Measurements from ENCODE around the gene TINAGL1. TPM values are rescaled to one million over a fixed set of nuclear protein-coding genes. Genes with fewer than 3 reads are reported as not detected.

Gene TINAGL1
- total RNA-seq, 2 experiments from 2014 or later: not detected

DNA sequence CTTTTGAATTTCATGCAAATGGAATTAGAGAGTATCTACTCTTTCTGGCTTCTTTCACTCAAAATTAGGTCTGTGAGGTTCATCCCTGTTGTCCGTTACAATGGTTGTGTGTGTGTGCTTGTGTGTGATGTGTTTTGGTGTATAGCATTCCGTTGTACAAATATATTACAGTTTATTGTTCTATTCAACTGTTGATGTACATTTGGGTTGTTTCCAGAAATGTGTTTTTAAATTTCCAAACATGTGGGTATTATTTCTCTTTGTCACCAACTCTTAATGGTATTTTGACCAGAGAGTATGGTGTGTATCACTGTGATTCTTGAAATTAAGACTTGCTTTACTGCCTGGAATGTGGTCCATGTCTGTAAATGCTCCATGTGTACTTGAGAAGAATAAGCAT is 24.3 kb downstream of the TINAGL1 start:
- H3K4me1 Mint-ChIP-seq: peaks cover under 1% of the 10 kb centered on the region
- no peak for ATAC-seq
- ChIA-PET CTCF (interaction anchor here (0.6 kb wide), 1 partner anchor 31 kb away, joined by 3 read pairs; no protein-coding TSS in a partner anchor), POLR2A (interaction anchor here (0.6 kb wide), 1 partner anchor 60 kb away, joined by 3 read pairs; no protein-coding TSS in a partner anchor)
- no peaks in the 10 kb centered on the region for H3K9me3 Mint-ChIP-seq (ENCODE audit: low read depth)
- intact Hi-C loops (cut with DNase I, micrococcal nuclease): no loop called here
- peaks cover 6% of the 10 kb centered on the region for H3K27me3 Mint-ChIP-seq
- H3K4me3 Mint-ChIP-seq: no peak overlapping the region
- no peaks in the 10 kb centered on the region for H3K36me3 Mint-ChIP-seq (ENCODE audit: low read depth)
- H3K27ac Mint-ChIP-seq: no peak overlapping the region
- no peak for DNase-seq

DNA sequence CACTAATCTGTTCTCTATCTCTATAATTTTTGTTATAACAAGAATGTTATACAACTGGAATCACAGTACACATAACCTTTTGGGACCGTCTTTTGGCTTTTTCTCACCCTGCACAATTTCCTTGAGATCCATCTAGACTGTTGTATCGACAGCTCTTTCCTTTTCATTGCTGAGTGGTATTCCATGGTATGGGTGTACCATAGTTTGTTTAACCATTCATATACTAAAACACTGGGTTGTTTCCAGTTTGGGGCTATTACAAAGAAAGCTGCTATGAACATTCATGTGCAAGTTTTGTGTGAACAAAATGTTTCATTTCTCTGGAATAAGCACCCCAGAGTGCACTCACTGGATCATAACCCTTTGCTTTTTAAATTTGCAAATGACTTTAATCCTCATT is 25.8 kb downstream of the TINAGL1 start:
- Mint-ChIP-seq H3K36me3 (ENCODE audit: low read depth) (no peaks in the 10 kb centered on the region), H3K27me3 (peaks cover 2% of the 10 kb centered on the region), H3K4me1 (peaks cover 10% of the 10 kb centered on the region), H3K4me3 (no peak overlapping the region), H3K27ac (no peak overlapping the region), H3K9me3 (ENCODE audit: low read depth) (no peaks in the 10 kb centered on the region)
- DNase-seq: no peak
- intact Hi-C loops (cut with DNase I, micrococcal nuclease): no loop called here
- ChIA-PET POLR2A (no interaction called here), CTCF (interaction anchor here (0.6 kb wide), 1 partner anchor 35 kb away, joined by 3 read pairs; no protein-coding TSS in a partner anchor)
- ATAC-seq: no peak

DNA sequence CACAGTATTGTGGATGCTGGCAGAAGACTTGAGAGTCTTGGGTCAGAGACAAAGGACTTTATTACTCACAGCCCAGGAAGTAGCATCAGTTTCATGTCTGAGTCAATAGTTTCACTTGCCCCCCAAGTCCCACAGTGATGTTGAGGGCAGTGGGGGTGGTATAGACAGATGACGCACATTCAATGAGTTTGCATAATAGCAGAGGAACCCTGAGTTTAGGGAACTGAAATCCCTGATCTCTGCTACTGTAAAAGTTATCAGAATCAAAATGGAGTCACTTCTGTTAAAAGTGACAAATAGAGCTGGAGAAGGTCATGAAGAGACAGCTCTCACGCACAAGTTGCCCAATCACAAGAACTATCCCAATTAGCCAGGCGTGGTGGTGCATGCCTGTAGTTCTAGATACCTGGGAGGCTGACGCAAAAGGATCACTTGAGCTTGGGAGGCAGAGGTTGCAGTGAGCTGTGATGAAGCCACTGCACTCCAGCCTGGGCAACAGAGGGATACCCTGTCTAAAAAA is 29.7 kb downstream of the TINAGL1 start:
- intact Hi-C loops (cut with DNase I, micrococcal nuclease): no loop called here
- no peak overlapping the region for H3K27ac Mint-ChIP-seq
- ChIA-PET CTCF (interaction anchor here (0.6 kb wide), 1 partner anchor 361 kb away, joined by 3 read pairs; no protein-coding TSS in a partner anchor), POLR2A (no interaction called here)
- ATAC-seq (peak; percentile 97), DNase-seq (peak; percentile 60)
- H3K36me3 Mint-ChIP-seq (ENCODE audit: low read depth): no peaks in the 10 kb centered on the region
- H3K4me3 Mint-ChIP-seq: no peak overlapping the region
- H3K9me3 Mint-ChIP-seq (ENCODE audit: low read depth): no peaks in the 10 kb centered on the region
- H3K27me3 Mint-ChIP-seq: no peaks in the 10 kb centered on the region
- peaks cover 10% of the 10 kb centered on the region for H3K4me1 Mint-ChIP-seq

DNA sequence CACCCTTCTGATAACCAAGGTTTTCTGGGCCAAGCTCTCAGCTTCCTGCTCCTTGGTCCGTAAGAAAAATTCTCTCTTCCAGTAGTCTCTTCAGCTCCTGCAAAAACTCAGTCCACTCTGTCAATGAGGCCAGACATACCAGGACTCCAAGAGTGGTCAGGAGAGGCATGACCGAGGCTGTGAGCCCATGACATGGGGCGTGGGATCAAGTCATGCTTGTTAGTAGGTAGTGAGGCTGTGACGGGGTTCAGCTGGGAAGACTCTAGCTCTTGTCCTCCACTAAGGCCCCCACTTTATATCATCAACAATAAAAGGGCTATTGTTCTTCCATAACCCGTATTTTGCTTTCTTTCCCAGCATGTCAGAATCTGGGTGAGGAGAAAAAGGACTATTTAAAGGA is 31.0 kb downstream of the TINAGL1 start:
- Mint-ChIP-seq H3K27ac (no peak overlapping the region), H3K9me3 (ENCODE audit: low read depth) (no peaks in the 10 kb centered on the region), H3K36me3 (ENCODE audit: low read depth) (no peaks in the 10 kb centered on the region), H3K27me3 (no peaks in the 10 kb centered on the region), H3K4me3 (no peak overlapping the region), H3K4me1 (peaks cover 10% of the 10 kb centered on the region)
- DNase-seq (no peak), ATAC-seq (no peak)
- POLR2A ChIA-PET: no interaction called here
- CTCF ChIA-PET: interaction anchor here (0.6 to 0.8 kb wide), 3 partner anchors 12 to 19 kb away, joined by 3 to 4 read pairs (median 3); no protein-coding TSS in a partner anchor
- intact Hi-C loops (cut with DNase I, micrococcal nuclease): no loop called here

DNA sequence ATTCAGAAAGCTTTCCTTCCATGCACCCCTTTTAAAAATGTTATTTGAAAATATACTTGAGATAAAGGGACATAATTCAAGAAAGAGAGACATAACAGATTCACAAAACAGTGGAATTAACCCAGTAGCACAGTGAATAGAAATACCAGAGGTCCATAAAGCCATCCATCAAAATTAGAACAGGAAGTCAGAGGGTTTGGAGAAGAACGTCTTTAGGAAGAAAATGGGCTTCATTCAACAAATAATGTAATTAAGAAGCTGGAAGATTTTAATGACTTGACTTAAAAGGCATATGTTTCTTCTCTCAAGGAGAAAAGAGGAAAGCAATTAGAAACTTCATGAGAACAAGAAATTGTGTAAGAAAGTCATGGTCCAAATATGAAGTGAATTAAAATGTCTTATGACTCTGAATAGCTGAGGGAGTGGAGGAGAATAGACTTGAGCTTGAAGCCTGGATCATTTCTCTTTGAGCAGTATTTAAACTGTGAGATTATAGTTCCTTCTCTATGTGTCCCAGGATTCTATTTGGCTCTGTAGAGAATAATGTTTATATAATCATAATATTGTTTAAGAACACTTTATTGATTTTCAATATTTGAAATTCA is 33.3 kb downstream of the TINAGL1 start:
- Mint-ChIP-seq H3K4me1 (peaks cover 10% of the 10 kb centered on the region), H3K36me3 (ENCODE audit: low read depth) (no peaks in the 10 kb centered on the region), H3K9me3 (ENCODE audit: low read depth) (no peaks in the 10 kb centered on the region), H3K4me3 (no peak overlapping the region), H3K27me3 (peaks cover 2% of the 10 kb centered on the region), H3K27ac (no peak overlapping the region)
- POLR2A ChIA-PET: no interaction called here
- ATAC-seq: no peak
- intact Hi-C loops (cut with DNase I, micrococcal nuclease): no loop called here
- DNase-seq: no peak
- CTCF ChIA-PET: interaction anchor here (1.4 to 1.8 kb wide), 2 partner anchors 9 to 180 kb away, joined by 3 to 6 read pairs; no protein-coding TSS in a partner anchor

DNA sequence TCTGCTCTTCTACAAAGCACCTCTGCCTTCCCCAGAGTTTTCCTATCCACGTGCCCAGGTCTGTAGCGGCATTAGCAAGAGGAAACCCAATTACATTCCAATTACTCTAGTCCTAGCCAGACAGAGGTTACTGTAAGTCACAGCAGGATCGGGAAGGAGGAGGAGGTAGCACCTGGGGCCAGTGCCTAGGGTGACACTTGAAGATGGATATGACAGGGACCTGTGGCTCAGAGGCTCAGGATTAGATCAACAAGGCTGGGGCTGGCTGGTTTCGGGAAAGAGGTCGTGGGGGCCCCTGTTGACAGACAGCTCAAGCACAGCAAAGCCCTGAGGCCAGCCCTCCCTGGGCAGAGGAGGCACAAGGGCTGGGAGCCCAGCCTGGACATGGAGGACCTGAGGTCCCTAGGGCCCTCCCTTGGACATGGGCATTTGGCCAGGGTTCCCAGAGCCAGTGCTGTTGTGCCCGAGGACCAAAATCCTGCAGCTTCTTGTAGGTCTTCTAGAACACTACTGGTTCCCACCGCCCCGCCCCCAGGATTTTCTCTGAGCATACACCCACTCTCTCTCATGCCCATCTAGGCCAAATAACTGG is 38.2 kb downstream of the TINAGL1 start:
- ChIA-PET CTCF (no interaction called here), POLR2A (no interaction called here)
- Mint-ChIP-seq H3K36me3 (ENCODE audit: low read depth) (no peaks in the 10 kb centered on the region), H3K4me1 (peaks cover 3% of the 10 kb centered on the region), H3K27me3 (peaks cover 22% of the 10 kb centered on the region), H3K27ac (no peak overlapping the region), H3K4me3 (no peak overlapping the region), H3K9me3 (ENCODE audit: low read depth) (no peaks in the 10 kb centered on the region)
- ATAC-seq (no peak), DNase-seq (no peak)
- intact Hi-C loops (cut with DNase I, micrococcal nuclease): no loop called here

DNA sequence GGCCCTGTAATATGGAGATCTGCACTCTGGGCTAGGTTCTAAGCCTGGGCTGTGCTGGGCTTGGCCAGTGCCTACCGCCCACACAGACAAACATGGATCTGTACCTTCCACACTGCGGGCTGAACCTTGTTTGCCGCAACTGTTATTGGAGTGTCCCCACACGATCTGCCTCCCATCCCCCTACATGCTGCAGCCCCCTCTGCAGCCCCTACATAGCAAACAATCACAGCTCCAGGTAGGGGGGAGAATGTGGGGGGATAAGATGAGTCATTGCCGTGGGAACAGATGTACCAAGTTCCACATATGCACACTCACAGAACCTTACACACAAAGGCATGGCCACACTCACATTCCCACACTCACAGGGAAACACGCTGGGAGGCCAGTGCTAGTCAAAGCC is 39.1 kb downstream of the TINAGL1 start:
- intact Hi-C loops (cut with DNase I, micrococcal nuclease): no loop called here
- DNase-seq: no peak
- H3K36me3 Mint-ChIP-seq (ENCODE audit: low read depth): no peaks in the 10 kb centered on the region
- peaks cover 3% of the 10 kb centered on the region for H3K4me1 Mint-ChIP-seq
- POLR2A ChIA-PET: no interaction called here
- CTCF ChIA-PET: interaction anchor here (2.0 kb wide), 1 partner anchor 52 kb away, joined by 12 read pairs; no protein-coding TSS in a partner anchor
- no peak overlapping the region for H3K4me3 Mint-ChIP-seq
- peaks cover 25% of the 10 kb centered on the region for H3K27me3 Mint-ChIP-seq
- H3K27ac Mint-ChIP-seq: no peak overlapping the region
- H3K9me3 Mint-ChIP-seq (ENCODE audit: low read depth): no peaks in the 10 kb centered on the region
- ATAC-seq: no peak

DNA sequence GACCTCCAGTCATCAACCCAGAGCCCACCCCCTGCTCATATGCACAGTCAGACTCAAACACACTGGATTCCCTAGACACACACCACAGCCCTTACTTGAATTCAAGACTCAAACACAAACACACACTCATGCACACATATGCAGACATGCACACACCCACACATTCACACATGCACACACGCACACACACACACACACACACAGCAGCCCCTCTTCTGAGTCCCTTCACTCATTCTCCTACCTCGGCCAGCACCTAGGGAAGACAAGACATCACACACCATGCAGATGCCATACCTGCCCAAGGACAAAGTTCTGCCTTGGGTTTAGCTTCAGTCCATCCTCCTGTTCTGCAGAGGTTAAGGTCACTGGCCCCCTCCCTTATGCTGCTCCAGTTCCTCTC is 39.6 kb downstream of the TINAGL1 start:
- ATAC-seq (no peak), DNase-seq (no peak)
- intact Hi-C loops (cut with DNase I, micrococcal nuclease): no loop called here
- Mint-ChIP-seq H3K4me3 (no peak overlapping the region), H3K27ac (no peak overlapping the region), H3K4me1 (peaks cover 3% of the 10 kb centered on the region), H3K36me3 (ENCODE audit: low read depth) (no peaks in the 10 kb centered on the region), H3K27me3 (peaks cover 25% of the 10 kb centered on the region), H3K9me3 (ENCODE audit: low read depth) (no peaks in the 10 kb centered on the region)
- ChIA-PET CTCF (interaction anchor here (2.0 kb wide), 1 partner anchor 52 kb away, joined by 12 read pairs; no protein-coding TSS in a partner anchor), POLR2A (no interaction called here)

DNA sequence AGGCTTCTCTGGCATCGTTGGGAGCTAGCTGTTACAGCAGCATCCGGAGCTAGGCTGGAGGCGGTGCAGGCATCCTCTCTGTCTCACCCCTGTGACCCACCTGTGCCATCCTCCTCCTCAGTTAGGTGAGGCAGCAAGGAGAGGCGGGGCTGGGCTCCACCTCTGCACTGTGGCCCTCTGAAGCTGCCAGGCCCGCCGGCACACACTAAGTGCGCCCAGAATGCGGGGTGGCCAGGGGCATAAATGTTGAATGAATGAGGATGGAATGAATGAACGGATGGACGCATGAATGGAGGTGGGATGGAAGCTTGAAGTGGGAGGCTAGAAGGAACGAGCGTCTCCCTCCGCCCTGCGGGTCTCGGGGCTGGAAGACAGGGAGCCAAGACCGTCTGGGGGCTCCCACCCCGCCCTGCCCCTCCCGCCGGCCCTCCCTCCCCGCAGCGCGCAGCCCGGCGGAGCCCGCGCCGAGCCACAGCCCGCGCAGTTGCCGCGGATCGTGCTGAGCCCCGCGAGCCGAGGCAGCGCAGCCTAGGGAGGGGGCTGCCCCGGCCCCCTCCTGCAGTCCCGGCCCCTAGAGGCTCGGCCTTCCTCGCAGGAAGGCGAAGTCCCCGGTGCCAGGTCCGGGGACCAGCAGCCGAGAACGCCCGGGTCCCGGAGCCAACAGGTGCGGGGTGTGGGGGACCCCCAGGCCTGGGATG is 41.1 kb downstream of the TINAGL1 start, which contains the start of gene HCRTR1:
HCRTR1 (plus strand) TSS at position 472 of the 698 bp plus-strand sequence. CDS start 1,504 bp downstream, outside the sequence.
- no peak within 1 kb of the TSS for H3K4me3 Mint-ChIP-seq
- CTCF ChIA-PET: interaction anchor here (0.6 to 2.0 kb wide), 11 partner anchors 8 to 223 kb away, joined by 3 to 12 read pairs (median 5); no protein-coding TSS in a partner anchor
- peaks cover 3% of the 10 kb centered on the region for H3K4me1 Mint-ChIP-seq
- intact Hi-C loops (cut with DNase I, micrococcal nuclease): no loop called here
- no peak within 1 kb of the TSS for H3K27ac Mint-ChIP-seq
- POLR2A ChIA-PET: interaction anchor here (0.7 kb wide), 1 partner anchor 454 kb away, joined by 4 read pairs; no protein-coding TSS in a partner anchor
- no peak for DNase-seq
- peaks cover 25% of the 10 kb centered on the region for H3K27me3 Mint-ChIP-seq
- no peaks in the 10 kb centered on the region for H3K9me3 Mint-ChIP-seq (ENCODE audit: low read depth)
- no peak for ATAC-seq
- no peaks in the 10 kb centered on the region for H3K36me3 Mint-ChIP-seq (ENCODE audit: low read depth)

DNA sequence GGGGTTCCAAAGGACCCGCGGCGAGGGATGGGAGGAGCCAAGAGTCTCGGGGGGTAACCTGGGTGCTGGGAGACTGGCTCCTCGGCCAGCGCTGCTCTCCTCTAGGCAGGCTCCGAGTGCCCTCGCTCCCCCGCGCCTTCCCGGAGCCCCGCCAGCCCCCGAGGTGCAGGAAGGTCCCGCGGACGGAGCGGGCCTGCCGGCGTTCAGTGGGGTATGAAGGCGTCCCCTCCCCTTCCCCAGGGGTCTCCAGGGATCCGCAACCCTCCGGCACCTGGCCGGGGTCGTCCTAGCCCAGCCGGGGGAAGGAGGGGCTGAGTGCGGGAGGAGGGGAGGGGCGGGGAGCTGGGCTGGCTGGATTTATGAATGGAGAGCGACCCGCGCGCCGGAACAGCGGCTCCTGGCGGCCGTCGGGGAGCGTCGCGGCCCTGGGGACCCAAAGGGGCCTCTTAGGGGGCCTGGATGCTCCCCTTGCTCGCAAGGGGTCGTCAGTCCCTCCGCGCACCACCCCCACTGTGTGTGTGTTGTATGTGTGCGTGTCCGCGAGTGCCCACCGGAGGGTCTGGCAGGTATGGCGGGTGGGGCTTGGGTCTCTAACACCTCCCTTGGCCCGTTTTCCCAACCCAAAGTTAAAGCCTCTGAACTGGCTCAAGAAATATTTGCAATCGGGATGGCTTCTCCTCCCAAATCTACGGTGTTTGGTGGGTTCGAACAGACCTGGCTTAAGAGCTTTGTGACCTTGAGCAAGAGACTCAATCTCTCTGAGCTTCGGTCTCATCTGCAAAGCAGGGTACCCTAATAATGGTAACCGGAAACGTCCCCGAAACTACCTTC is 41.8 kb downstream of the TINAGL1 start:
- H3K27me3 Mint-ChIP-seq: peaks cover 23% of the 10 kb centered on the region
- POLR2A ChIA-PET: interaction anchor here (0.7 to 0.8 kb wide), 2 partner anchors 24 to 454 kb away, joined by 4 to 6 read pairs; no protein-coding TSS in a partner anchor
- no peaks in the 10 kb centered on the region for H3K9me3 Mint-ChIP-seq (ENCODE audit: low read depth)
- peaks cover 3% of the 10 kb centered on the region for H3K4me1 Mint-ChIP-seq
- H3K4me3 Mint-ChIP-seq: no peak overlapping the region
- intact Hi-C loops (cut with DNase I, micrococcal nuclease): loop anchor here (1.0 to 2.0 kb wide), 2 partner anchors 53 to 54 kb away; no protein-coding TSS in a partner anchor
- ATAC-seq (peak; percentile 85), DNase-seq (peak; percentile 73)
- no peak overlapping the region for H3K27ac Mint-ChIP-seq
- H3K36me3 Mint-ChIP-seq (ENCODE audit: low read depth): no peaks in the 10 kb centered on the region
- CTCF ChIA-PET: interaction anchor here (0.6 to 1.9 kb wide), 16 partner anchors 8 to 223 kb away, joined by 3 to 8 read pairs (median 4); partner anchors contain the start of gene PEF1
